ENCODE data around the gene GOLGA3.

DNA sequence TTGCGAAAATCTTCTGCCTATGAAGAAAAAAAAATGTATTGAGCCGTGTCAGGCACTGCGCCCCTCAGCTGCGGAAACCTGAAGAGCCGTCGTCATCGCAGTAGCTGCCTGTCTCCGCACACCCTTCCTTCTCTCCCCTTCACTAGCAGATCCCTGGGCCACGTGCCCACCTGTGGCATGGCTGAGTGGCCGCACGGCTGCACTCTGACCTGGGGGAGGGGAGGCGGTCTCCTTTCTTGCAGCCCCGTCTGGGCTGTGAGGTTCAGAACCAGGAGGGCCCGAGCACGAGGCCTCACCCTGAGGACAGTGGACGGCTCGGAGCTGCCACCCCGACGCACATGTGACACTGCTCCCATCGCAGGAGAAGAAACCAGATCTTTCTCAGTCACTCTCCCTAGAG, 93.2 kb downstream of the GOLGA3 start:
- TF ChIP-seq CTCF (IDR thresholded peaks at IDR 0.05): no peak
- no peak for TF ChIP-seq POLR2A (IDR thresholded peaks at IDR 0.05)
- no peak for TF ChIP-seq POLR2AphosphoS5 (IDR thresholded peaks at IDR 0.05)
